ENCODE measurements around the gene PIP5K1C. TPM values are rescaled to one million over a fixed set of nuclear protein-coding genes. Genes with fewer than 3 reads are reported as not detected.
A peak's percentile ranks its signal among the peaks of the same experiment; 100 is the strongest.

PIP5K1C gene
- total and polyA plus RNA-seq, 9 of the 15 experiments (the other 6 are each of a cell fraction or from before 2014, with no cell fraction given), result 0.38 to 22.1 (median 4.1) TPM

GRCh38 chr19:3683405-3684053, 16.7 kb downstream of the PIP5K1C start (continued):
- 0 out of 2 replicates have a peak, but pooled peaks have one; percentile 20 for TF ChIP-seq FOXP4 (CRISPR knock-in tag; IDR thresholded peaks at IDR 0.05; ENCODE audit: borderline replicate concordance)
- TF ChIP-seq E4F1 (CRISPR knock-in tag; IDR thresholded peaks at IDR 0.05; ENCODE audit: borderline replicate concordance), result no peak
- TF ChIP-seq FOXJ2 (tag; IDR thresholded peaks at IDR 0.05), result no peak
- TF ChIP-seq DPF2 (IDR thresholded peaks at IDR 0.05), result no peak
- TF ChIP-seq PTBP1 (IDR thresholded peaks at IDR 0.05; ENCODE audit: low read depth, low read length), result peak; percentile 85; the same call in 1 of the 2 replicates
- peak in 1 of 3 experiments; percentile 8 for TF ChIP-seq YY1 (IDR thresholded peaks at IDR 0.05; ENCODE audit: borderline replicate concordance in 1 of 3, control insufficient read depth in 1 of 3, extremely low read depth in 1 of 3, insufficient read depth in 3 of 3, insufficient read length in 1 of 3, insufficient replicate concordance in 2 of 3, low read depth in 1 of 3, low read length in 2 of 3)
- peak; percentile 21 to 47; a peak in 2 of 4 replicates for TF ChIP-seq RCOR1 (IDR thresholded peaks at IDR 0.05; ENCODE audit: borderline replicate concordance in 1 of 2, low read depth in 2 of 2, low read length in 2 of 2)
- 0 out of 2 replicates have a peak, but pooled peaks have one; percentile 49 for TF ChIP-seq ZBTB33 (CRISPR knock-in tag; IDR thresholded peaks at IDR 0.05)
- no peak for TF ChIP-seq ZNF431 (CRISPR knock-in tag; IDR thresholded peaks at IDR 0.05)
- peak; percentile 66 for TF ChIP-seq CREM (IDR thresholded peaks at IDR 0.05; ENCODE audit: low read depth)
- TF ChIP-seq, protein P1, sequence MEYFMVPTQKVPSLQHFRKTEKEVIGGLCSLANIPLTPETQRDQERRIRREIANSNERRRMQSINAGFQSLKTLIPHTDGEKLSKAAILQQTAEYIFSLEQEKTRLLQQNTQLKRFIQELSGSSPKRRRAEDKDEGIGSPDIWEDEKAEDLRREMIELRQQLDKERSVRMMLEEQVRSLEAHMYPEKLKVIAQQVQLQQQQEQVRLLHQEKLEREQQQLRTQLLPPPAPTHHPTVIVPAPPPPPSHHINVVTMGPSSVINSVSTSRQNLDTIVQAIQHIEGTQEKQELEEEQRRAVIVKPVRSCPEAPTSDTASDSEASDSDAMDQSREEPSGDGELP (CRISPR knock-in tag; IDR thresholded peaks at IDR 0.05; ENCODE audit: borderline replicate concordance), result peak; percentile 75
- no peak for TF ChIP-seq SREBF1 (IDR thresholded peaks at IDR 0.05; ENCODE audit: borderline replicate concordance, low read depth, low read length)
- no peak for TF ChIP-seq COPS2 (conservative IDR thresholded peaks at IDR 0.05)
- no peak; the same call in 1 of the 2 replicates for TF ChIP-seq CREB1 (IDR thresholded peaks at IDR 0.05)
- TF ChIP-seq CREB1 (CRISPR knock-in tag; IDR thresholded peaks at IDR 0.05), result 0 out of 2 replicates have a peak, but pooled peaks have one; percentile 38
- peak; percentile 74; the same call in 1 of the 2 replicates for TF ChIP-seq HDAC2 (IDR thresholded peaks at IDR 0.05)
- peak; percentile 92 for TF ChIP-seq RBM25 (IDR thresholded peaks at IDR 0.05; ENCODE audit: low read depth, low read length, severe bottlenecking)
- TF ChIP-seq, protein P2, sequence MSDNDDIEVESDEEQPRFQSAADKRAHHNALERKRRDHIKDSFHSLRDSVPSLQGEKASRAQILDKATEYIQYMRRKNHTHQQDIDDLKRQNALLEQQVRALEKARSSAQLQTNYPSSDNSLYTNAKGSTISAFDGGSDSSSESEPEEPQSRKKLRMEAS (CRISPR knock-in tag; IDR thresholded peaks at IDR 0.05), result peak; percentile 66; the same call in 1 of the 2 replicates
- peak; percentile 86 to 91 for TF ChIP-seq KDM1A (IDR thresholded peaks at IDR 0.05)
